Gastroesophageal sphincter (tissue), 3 donors: ENCODE data around the gene ADAMTS4.

ENCODE experiments used
- CTCF ChIP-seq, 4 experiments: fragments of 200-600 bp in 2 of 4; fragments of 450-650 bp in 2 of 4; sonication (generic) in 1 of 4; IDR thresholded peaks; one replicate each; pipeline ENCODE4 v1.5.1; 2017 to 2019; ENCODE audit warnings: antibody characterized with exemption in 4 of 4, mild to moderate bottlenecking in 2 of 4, moderate library complexity in 2 of 4
- EP300 ChIP-seq: sonication (generic); formaldehyde crosslinking; IDR thresholded peaks from one replicate; pipeline ENCODE4 v1.6.1; 2017; ENCODE audit warnings: antibody characterized with exemption, mild to moderate bottlenecking
- POLR2A ChIP-seq, 2 donors: fragments of 450-650 bp; IDR thresholded peaks; one replicate each; pipeline ENCODE4 v1.6.1; 2017; ENCODE audit warnings: antibody characterized with exemption in 2 of 2, mild to moderate bottlenecking in 2 of 2, moderate library complexity in 1 of 2
- POLR2AphosphoS5 ChIP-seq: sonication (generic); formaldehyde crosslinking; IDR thresholded peaks from one replicate; pipeline ENCODE4 v1.6.1; 2017; ENCODE audit warnings: antibody characterized with exemption

- TF ChIP-seq CTCF (IDR thresholded peaks at IDR 0.05) = no peak
- peak; percentile 45 to 51 for TF ChIP-seq POLR2A (IDR thresholded peaks at IDR 0.05)
- peak; percentile 45 for TF ChIP-seq POLR2AphosphoS5
- TF ChIP-seq EP300 = no peak
These were observed 16.2 kb upstream of the ADAMTS4 start, which contains the start of gene FCER1G for GRCh38 chr1:161215076-161215475.
